Stimulated activated naive CD4-positive, alpha-beta T cell (primary cell): ENCODE measurements around the gene CNOT8.
"Not testable (repeated sequence)": the region's sequence is repeated elsewhere in the genome, so short reads cannot be mapped to it uniquely, and the experiment has no call there.

Experiments
- DNase-seq, 6 experiments: peaks; one replicate each; lab custom pipeline; 2025; lab: John Stamatoyannopoulos, UW

Gene CNOT8

DNA sequence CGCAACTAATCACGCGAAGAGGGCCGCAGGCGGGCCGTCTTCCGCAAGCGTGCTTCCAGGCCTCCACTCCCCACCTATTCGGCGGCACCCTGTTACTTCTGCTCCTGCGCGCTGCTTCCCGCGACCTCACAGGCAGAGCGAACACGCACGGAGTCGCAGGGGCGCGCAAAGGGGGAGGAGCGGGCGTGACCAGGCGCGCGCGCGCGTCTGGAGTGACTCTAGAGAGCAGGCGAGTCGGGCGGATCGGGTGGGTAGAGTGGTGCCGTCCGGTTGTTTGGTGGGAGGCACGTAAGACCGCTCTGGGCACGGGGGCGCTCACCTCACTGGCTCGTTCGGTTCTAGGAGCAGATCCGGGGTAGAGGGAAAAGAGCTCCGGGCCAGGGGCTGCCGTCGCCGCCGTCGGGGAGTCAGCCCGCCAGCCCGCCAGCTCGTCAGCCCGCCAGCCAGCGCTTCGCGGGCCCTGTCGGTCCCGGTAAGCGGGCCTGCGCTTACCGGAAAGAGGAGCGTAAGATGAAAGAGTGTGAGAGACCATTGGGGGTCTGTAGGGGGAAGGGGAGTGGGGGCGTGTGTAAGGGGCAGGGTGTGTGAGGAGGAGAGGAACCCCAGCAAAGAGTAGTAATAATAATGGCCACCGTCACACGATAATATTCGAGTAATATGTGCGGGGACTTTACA lies at the start of gene CNOT8:
Gene CNOT8 (plus strand): TSS at position 331 of the 675 bp plus-strand sequence. CDS start 4,652 bp downstream, outside the sequence.
- DNase-seq: peak; percentile 93 to 98 (median 96)

DNA sequence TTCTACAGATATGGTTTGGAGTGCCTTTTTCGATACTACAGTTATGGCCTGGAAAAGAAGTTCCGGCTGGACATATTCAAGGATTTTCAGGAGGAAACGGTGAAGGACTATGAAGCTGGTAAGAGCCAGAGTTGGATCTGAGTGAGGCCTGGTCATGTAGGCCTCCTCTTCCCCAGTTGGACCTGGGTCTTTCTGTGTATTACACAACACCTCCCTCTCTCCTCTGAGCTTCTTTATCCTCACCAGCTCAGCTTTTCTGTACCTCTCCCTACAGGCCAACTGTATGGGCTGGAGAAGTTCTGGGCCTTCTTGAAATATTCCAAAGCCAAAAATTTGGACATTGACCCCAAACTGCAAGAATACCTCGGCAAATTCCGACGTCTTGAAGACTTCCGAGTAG lies 47.2 kb upstream of the CNOT8 start:
- DNase-seq: no peak

DNA sequence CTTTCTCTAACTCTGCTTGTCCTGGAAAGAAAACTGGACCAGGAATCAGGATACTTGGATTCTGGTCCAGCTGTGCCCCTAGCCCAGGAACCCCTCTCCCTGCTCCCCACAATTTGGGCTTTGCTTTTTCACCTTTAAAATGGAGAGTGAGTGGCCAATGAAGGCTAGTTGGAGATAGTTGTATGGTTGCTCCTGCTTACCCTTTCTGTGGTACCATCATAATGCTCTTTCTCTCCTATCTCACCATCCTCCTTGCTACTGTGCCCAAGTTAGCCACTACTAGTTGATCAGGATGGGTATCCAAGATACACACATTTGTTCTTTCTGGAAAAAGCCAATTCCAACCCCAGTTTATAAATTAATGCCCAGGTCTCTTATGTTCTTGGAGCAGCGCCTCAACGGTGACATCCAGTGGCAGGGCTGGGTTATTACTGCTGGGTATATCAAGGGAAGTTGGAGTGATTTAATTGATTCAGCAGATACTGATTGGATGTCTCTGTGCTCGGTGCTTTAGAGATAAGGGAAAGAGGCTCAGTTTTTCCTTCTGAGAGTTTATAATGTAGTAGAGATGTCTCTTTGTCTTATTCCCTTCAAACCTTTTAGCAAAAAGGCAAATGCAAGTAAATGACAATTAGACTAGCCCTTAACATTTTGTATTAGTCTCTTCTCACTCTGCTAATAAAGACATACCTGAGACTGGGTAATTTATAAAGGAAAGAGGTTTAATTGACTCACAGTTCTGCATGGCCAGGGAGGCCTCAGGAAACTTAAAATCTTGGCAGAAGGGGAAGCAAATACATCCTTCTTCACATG lies 46.6 kb upstream of the CNOT8 start:
- peak; percentile 34 to 70 (median 50) for DNase-seq

DNA sequence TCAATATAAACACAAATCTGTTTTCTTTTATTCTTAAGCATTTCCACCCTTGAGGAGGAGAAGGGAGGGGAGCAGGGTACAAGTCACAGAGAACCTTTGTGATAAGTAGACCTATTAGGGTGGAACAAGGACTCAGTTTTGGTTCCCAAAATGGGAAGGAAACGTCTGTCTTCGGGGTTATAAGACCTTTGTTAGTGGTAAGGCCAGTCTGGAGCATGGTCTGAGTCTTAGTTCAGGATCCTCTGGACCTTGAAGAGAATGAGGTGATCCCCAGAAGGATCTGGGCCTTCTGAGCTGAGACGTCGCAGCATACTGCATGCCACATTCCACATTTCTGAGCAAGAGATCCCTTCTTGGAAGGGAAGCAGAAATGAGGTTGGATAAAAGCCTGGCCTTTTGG lies 45.3 kb upstream of the CNOT8 start:
- DNase-seq: no peak

DNA sequence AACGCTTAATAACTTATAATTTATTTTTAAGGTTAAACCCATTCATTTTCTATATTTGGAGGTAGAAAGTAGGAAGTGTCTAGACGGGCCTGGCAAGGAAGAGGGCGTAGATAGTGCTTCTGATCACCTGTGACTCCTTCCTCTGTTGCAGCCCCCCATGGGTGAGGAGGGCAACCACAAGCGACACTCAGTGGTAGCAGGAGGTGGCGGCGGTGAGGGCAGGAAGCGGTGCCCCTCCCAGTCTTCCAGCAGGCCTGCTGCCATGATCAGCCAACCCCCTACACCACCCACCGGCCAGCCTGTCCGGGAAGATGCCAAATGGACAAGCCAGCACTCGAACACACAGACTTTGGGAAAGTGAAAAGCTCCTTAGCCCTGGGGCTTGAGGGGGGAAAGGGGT lies 44.7 kb upstream of the CNOT8 start:
- DNase-seq: peak in 4 of 6 experiments; percentile 5 to 48 (median 40)

DNA sequence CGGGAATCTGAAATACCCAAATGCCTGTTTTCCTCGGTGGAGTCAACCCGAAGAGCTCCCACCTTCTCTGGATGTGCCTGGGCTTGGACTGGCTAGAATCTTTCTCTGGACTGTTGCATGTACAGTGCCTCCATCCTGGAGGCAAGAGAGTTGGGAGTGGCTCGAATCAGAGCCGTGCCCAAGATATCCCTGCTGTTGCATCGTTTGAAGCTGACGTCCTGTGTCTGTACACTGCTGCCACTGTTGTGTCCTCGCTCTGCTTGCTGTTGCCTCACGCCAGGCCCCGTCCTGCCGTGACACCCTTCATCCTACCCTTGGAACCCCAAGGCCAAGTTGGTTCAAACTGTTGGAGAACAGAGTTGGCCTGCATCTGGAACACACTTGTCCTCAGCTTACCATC lies 43.4 kb upstream of the CNOT8 start:
- no peak for DNase-seq

DNA sequence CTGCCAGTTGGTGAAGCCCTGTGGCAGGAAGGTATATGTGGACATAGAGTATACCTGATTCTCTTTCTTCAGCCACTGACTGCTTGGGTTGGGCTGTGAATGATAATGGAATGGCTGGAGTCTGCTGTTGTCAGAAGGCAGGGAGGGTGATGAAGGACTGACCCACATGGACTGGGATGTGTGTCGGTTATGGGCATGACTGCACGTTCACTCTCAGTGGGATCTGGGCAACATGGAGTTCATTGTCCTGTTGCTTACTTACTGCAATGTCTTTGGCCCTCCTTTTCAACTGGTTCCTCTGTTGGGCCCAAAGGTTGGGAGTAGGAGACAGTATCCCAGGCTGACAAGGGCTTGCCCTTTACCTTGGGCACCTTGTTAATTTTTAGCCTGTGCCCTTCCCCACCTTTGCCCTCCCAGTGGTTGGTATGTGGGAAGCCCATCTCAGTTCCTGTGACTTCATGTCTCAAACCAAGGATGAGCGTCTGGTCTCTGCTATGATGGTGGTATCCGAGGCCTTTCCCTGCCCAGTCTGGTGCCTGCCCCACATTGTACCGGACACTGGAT lies 42.7 kb upstream of the CNOT8 start:
- DNase-seq: no peak

DNA sequence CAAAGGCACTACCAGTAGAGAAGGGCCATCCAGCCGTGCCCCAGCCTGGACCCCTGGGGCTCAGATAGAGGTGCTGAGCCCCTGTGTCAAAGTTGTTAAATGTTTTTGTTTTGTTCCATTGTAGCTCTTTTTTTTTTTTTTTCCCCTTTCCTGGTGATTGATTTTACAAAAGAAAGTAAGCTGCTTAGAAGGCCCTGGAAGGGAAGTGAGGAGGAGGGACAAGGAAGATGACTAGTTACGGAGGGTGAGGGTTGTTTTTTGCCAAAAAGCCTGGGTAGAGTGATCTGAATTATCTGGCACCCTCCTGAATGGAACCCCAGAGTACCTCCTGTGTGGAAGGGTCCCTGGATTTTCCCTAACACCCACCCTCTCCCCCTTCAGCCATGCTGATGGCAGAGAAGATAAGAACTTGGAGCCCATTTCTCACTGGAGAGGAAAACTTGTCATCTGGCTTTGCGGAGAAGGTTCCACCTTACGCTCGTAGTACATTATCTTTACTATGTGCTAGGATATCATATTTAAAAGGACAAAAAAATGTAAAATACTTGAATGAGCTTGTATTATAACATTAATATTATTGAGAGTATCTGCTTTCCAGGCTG lies 41.4 kb upstream of the CNOT8 start:
- no peak for DNase-seq

DNA sequence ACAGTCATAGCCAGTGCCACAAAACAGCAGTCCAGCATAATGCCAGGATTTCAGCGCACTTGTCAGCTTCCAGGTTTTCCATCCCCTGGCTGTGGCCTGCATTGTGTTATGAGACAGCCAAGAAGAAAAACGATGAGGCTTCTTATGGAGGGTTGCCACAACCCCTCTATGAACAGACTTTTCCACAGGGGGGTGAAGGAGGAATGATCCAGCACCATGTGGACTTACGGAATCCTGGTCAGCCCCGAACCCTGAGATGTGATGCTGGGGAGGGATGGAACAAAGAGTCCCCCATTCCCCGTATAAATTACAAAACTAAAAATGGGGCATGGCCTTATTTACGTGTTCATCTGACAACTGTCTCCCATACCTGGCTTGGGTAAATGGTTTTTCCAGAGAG lies 40.6 kb upstream of the CNOT8 start:
- DNase-seq: no peak

DNA sequence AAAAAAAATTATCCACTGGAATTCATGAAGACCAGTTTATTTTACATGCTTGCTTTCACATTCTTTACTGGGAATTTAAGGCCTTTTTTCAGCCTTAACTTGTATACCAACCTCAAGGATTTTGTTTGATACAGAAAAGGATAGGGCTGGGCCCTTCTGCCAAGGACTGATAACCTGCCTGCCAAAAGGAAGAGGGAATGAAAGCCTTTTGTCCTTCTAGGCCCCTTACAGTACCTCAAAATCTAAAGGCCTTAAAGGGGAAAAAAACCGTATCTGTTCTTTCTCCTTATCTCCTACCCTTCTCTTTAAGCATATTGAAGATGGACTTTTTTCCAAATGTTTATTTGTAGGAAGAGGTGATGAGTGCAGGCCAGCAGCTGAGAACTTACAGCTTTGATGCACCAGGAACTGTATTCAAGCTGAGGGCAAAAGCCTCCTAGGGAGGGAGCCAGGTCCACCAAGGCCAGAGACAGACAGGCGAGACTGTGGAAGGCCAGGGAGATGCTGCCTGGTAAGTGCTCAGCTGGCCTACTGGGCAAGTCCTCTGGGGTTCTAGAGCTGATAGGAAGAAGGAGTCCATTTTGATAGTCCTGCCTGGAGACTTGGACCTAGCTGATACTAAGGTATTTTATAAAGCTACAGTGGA lies 39.8 kb upstream of the CNOT8 start:
- DNase-seq: no peak

DNA sequence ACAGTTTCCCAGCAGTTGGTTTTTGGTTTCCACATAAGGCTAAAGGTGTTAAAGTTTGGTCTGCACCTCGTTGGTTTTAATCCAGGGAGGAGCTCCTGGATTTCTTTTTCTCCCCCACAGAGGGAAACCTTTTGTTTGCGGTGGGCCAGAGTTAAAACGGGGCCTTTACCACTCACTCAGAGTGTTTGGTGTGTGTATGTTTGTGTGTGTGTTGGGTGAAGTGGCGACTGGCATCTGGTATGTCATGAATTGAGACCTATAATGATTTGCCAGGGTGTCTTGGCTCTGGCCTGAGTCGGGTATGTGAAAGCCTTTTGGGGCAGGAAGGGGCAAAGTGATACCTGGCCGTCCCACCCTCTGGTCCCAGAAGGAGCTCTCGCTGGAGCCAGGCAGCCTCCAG lies 38.9 kb upstream of the CNOT8 start:
- DNase-seq: no peak

DNA sequence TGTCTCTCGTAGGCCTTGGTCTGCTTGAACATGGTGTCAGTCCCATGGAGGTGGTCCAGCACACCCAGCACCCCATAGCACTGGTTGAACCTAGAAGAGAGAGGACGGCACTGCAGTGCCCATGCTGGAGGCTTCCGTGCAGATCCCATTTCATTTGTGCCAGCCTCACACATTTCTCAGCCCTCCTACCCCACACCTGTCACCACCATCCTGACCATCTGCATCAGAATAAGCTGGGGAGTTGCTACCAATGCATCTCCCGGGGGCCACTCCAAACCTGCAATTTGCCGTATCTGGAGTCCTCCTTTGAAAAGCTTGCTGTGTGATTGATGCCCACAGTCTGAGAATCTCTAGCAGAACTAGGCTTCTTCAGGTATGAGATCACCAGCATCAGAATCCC lies 38.0 kb upstream of the CNOT8 start:
- no peak for DNase-seq

DNA sequence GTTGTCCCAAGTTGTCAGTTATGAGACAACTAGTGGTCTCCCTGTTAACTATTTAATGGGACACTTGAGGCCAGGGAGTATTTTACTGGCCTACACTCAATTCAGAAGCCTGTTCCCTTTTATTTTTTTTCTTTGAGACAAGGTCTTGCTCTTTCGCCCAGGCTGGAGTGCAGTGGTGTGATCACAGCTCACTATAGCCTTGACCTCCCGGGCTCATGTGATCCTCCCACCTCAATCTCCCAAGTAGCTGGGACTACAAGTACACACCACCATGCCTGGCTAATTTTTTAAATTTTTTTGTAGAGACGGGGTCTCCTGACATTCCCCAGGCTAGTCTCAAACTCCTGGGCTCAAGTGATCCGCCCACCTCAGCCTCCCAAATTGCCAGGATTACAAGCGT lies 35.5 kb upstream of the CNOT8 start:
- not testable (repeated sequence) for DNase-seq

DNA sequence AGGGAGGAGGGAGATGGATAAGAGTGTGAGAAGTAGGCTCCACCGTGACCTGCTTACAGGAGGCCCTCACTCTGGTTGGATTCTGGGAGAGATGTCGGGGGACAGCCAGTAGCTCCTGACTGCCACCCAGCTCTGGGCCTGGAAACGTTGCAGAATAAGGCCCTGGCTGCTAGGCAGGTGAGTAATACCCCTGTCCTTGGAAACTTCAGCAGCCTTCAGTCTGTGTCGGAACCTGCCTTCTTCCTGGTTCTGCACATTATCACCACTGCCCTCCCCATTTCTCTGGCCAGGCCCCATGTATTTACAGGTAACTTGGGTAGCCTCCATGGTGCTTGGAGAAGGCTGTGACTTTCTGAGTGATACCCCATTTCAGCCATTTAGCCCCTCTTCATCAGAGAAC lies 34.8 kb upstream of the CNOT8 start:
- no peak for DNase-seq

DNA sequence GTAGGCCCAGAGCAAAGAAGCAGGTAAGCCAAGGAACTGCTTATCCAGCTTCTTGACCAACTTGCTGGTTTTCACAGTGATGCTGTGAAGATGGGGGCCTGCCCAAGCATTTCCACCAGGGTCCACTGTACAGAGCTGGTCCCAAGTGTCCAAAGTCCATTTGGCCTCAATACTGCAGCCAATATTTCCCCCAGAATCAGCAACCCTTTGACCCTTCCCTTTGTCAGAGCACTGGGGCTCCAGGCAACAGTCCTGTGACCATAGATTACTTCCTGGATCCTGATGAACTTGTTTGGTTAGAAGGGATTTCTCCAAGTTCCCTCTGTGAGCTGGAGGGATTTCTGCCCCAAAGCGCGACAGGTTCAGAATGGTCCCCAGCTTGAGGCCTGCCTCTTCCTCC lies 34.4 kb upstream of the CNOT8 start:
- no peak for DNase-seq

DNA sequence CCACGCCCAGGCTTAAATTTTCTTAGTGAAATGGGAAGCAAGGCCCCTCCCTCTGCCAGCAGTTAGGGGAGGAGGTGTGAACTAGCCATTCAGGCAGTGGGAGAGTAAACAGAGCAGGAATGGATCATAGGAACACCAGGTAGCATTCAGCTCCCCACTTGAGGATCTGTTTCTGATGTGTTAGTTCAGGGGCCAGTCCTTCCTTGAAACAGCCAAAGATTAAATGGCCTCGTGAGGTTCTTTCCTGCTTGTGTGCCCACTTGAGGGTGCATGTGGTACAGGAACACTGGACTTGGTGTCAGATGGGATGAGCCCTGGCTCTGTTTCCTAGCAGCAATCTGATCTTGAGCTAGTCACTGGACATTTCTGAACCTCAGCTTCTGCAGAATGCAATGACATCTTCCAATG lies 29.2 kb upstream of the CNOT8 start:
- DNase-seq: no peak

DNA sequence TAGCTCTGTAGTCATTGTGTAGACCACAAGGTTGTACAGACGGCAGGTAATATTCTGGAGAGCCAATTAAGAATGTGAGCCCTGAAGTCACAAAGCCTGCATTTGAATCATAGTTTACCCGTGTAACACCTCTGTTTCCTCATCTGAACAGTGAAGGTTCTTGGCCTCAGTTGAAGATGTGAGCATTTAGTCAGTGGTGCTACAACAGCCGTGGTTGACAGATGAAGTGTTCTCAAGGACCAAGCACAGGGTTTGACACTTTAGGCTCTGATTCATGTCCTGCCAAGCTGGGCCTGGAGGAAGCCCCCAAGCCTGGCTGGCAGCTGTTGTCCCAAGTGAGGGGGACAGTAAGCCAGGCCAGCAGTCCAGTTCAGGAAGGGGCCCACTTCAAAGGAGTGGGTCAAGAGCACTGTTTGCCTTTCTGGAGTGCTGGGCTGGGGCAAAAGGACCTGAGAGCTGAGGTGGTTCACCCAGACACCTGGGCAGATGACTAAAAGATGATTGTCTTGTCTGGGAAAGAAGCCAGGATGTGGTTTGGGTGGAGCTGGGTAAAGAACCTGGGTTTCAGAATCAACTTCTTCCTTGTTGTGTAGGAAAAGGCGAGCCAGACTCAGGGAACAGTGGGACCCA lies 28.7 kb upstream of the CNOT8 start:
- peak in 3 of 6 experiments; percentile 27 to 37 (median 33) for DNase-seq

DNA sequence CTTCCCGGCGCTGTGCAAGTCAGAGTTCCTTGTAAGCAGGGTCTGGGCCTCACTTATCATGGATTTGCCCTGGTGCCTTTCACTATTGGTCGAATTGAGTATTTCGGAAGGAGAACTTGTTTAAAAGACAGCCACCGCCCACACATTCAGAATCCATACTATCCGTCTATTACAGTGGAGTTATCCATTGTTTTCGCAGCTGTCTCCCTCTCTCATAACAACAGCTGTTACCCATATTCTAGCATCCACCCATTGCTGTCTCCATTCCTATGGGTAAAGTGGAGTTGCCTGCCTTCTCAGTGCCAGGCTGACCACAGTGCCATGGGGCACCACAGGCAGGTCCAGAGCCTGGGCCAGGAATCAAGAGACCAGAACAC lies 28.2 kb upstream of the CNOT8 start:
- DNase-seq: no peak

DNA sequence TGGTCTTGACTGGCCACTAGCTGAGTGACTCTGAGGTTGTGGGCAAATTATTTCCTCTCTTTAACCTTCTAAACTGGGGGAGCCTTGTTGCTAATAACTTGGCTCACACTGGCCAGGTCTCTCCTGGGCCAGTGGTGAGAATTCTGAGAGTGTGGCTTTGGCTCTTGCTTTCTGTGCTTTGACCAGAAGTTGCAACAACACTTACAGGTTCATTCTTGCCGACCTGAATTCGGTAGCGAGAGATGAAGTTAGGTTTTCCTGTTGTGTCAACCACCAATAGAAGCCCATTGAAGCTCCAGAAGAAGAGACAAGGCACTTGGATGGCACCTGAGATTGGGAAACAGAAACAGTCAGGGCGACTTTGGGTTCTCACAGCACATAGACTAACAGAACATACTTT lies 27.8 kb upstream of the CNOT8 start:
- DNase-seq: no peak

DNA sequence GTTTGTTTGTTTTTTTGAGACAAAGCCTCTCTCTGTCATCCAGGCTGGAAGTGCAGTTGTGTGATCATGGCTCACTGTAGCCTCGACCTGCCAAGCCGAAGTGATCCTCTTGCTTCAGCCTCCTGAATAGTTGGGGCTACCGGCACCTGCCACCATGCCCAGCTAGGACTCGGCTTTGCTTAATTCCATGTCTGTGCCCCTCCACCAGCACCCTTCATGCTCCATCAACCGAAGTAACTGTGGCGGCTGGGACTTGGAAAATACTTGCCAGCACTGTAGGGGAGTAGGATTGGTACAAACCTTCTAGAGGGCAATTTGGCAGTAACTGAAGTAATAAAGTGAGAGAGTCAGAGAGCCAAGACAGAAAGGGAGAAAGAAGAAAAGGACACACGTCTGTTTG lies 27.0 kb upstream of the CNOT8 start:
- no peak for DNase-seq

DNA sequence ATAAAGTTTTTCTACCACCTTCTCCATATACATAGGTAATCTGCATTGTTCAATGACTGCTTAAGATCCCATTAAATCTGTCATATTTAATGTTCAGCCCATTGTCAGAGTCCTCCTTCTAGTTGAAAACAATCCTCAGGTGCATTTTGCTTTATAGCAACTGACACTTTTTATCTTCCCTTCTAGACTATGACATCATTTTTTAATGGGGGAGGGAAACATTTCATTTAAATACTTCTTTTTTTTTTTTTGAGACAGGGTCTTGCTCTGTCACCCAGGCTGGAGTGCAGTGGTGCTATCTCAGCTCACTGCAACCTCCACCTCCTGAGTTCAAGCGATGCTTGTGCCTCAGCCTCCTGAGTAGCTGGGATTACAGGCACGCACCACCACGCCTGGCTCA lies 25.6 kb upstream of the CNOT8 start:
- not testable (repeated sequence) for DNase-seq

DNA sequence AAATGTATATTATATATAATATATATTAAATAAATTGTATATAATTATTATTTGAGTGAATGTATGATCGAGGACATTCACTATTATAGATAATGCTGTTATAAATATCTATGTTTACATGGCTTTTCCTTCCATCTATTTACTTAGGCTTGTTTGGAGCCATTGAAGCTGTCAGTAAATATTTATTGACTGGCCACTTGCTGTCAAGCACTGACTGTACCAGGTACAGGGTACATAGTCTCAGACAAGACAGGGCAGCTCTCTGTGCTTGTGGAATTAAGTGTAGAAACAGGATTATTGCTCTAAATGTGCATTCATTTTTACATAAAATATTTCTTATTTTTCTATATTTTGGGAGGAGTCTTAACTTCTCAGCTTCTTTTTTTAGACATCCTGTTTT lies 24.4 kb upstream of the CNOT8 start:
- no peak for DNase-seq
